Mucosa of stomach (tissue), 1 donor: ENCODE measurements around the gene SPRN.
"Not testable (repeated sequence)": the region's sequence is repeated elsewhere in the genome, so short reads cannot be mapped to it uniquely, and the experiment has no call there.

Experiments
- H3K27me3 ChIP-seq: one replicate; pipeline ENCODE4 v1.7.0; 2013; ENCODE audit warnings: mild to moderate bottlenecking, low read length; ENCODE audit not compliant: control insufficient read depth, insufficient read depth
- H3K36me3 ChIP-seq: one replicate; pipeline ENCODE4 v1.7.0; 2013; ENCODE audit warnings: low read length; ENCODE audit not compliant: control insufficient read depth, insufficient read depth
- H3K4me1 ChIP-seq: one replicate; pipeline ENCODE4 v1.7.0; 2013; ENCODE audit warnings: mild to moderate bottlenecking, low read length; ENCODE audit not compliant: control insufficient read depth, insufficient read depth
- H3K4me3 ChIP-seq: one replicate; pipeline ENCODE4 v1.7.0; 2013; ENCODE audit warnings: low read length
- H3K9ac ChIP-seq: one replicate; pipeline ENCODE4 v1.7.0; 2013; ENCODE audit warnings: mild to moderate bottlenecking, low read length, moderate library complexity
- H3K9me3 ChIP-seq: one replicate; pipeline ENCODE4 v1.7.0; 2013; ENCODE audit warnings: mild to moderate bottlenecking, low read length, moderate library complexity; ENCODE audit not compliant: control insufficient read depth
- donor health status: Pancreatic carcinoma.

The SPRN gene

DNA sequence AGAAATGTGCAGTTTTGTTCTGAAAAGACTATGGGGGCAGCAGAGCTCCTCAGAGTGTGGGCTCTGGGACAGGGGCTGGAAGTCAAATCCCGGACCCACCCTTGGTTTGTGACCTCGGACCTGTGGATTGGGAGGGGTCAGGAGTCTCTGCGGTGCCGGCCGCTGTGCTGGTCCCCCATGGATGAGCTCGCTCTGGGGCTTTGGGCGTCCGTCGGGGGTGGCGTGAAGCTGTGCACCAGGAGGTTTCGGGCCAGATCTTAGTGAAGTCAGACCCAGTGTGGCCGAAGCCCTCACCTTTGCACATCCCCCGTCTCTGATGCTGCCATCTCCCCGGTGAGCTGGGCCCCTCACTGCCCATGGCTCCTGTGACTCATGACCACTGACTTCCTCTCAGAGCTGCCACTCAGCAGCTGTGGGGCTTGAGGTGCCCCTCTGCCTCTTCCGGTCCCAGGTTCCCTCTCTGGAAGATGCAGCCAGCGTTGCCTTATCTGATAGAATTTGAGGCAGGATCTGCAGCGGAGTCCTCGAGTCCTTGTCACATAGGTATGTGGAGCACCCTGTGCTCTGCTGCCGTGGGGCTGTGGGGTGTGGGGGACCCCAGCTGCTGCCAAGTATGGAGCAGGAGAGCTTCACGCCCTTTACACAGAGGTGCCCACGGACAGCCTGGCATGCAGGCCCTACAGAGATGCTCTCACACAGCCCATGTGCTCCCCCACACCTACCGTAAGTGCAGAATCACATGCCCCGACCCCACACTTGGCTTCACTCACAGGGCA lies 18.0 kb upstream of the SPRN start:
- no peak overlapping the region for H3K4me3 ChIP-seq
- H3K4me1 ChIP-seq, result no peaks in the 10 kb centered on the region
- H3K27me3 ChIP-seq, result no peaks in the 10 kb centered on the region
- H3K9ac ChIP-seq, result no peak overlapping the region
- no peaks in the 10 kb centered on the region for H3K9me3 ChIP-seq
- H3K36me3 ChIP-seq, result no peaks in the 10 kb centered on the region

GRCh38 chr10:133441780-133442179 lies 17.4 kb upstream of the SPRN start:
- no peaks in the 10 kb centered on the region for H3K27me3 ChIP-seq
- no peaks in the 10 kb centered on the region for H3K36me3 ChIP-seq
- H3K9me3 ChIP-seq, result no peaks in the 10 kb centered on the region
- H3K9ac ChIP-seq, result no peak overlapping the region
- H3K4me1 ChIP-seq, result no peaks in the 10 kb centered on the region
- H3K4me3 ChIP-seq, result no peak overlapping the region

DNA sequence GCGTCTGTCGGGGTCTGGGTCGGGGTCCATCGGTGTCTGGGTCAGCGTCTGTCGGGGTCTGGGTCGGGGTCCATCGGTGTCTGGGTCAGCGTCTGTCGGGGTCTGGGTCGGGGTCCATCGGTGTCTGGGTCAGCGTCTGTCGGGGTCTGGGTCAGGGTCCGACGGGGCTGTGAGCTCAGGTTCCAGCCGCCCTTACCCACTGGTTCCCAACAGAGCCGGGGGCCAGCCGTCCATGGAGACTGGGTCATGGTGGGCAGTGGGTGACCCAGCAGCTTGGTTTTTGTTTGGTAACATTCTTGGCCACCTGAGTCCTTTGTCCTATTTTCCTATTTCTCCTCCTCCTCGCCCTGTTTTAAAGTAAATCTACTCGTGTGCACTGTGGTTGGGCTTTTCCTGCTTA lies 16.9 kb upstream of the SPRN start:
- not testable (repeated sequence) for H3K36me3 ChIP-seq, H3K27me3 ChIP-seq, H3K9me3 ChIP-seq, H3K4me3 ChIP-seq, H3K9ac ChIP-seq, H3K4me1 ChIP-seq

DNA sequence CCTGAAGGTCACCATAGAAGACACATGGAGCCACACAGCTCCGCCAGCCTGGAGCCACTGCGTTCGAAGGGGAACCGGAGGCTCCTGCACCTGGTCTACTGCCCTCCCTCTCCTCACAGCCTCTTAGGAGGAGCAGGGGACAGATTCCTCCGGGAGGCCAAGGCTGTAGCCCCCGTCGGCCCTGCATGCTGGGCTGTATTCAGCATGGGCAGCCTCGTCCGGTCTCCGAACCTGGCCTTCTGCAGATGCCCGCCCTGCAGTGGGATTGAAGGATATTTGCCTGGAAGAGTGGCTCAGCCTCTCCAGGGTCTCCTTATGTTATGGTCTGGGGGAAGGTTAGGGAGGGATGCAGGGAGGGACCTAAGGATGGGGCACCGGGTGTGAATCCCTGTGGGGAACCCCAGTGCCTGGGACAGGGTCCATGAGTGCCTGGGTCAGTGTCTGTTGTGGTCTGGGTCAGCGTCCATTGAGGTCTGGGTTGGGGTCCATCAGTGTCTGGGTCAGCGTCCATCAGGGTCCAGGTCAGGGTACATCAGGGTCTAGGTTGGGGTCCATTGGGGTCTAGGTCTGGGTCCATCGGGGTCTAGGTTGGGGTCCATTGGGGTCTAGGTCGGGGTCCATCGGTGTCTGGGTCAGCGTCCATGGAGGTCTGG lies 16.3 kb upstream of the SPRN start:
- Histone ChIP-seq H3K36me3 (no peaks in the 10 kb centered on the region), H3K27me3 (no peaks in the 10 kb centered on the region), H3K4me1 (no peaks in the 10 kb centered on the region), H3K9ac (no peak overlapping the region), H3K4me3 (no peak overlapping the region), H3K9me3 (no peaks in the 10 kb centered on the region)

DNA sequence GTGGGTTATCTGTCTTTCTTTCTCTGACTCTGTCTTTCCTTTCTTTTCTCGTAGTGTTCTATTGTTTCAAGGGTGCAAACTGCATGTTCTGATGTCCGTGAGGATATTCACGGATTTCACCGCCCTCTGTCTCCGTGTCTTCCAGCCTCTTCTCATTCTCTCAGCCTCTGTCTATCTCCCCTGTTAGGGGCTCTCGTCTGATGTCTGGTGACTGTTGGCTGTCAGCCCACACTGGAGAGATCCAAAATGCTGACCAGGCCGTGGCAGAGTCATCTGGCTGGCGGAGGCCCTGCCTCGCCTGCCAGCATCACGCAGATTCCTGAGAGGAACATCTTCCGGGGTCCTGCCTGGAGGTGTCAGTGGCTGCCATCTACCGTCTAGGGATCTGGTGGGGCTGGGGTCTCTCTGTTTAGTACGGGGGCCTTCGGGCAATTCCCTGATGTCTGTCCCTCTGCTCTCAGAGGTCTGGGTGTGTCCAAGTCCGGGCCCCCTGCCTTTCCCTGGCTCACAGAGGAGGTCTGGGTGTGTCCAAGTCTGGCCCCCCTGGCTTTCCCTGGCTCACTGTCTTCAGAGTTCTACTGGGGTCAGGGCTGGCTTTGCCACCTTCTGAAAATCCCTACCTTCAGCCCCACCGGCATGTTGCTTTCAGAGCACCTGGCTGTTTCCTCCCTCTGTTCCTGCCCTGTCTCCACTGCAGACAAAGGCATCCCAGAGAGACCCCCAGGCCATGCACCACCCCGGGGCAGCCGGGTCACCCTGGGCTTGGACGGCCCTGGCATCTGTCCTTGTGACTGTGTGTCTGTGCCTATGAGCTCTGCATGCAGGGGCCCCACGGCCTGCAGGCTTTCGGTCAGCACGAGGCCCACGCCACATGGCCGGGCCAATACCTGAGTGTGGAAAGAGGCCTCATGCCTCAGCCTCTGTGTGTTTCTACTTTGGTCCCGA lies 15.4 kb upstream of the SPRN start:
- Histone ChIP-seq H3K4me1 (no peaks in the 10 kb centered on the region), H3K9me3 (no peaks in the 10 kb centered on the region), H3K9ac (no peak overlapping the region), H3K36me3 (no peaks in the 10 kb centered on the region), H3K27me3 (no peaks in the 10 kb centered on the region), H3K4me3 (no peak overlapping the region)

- H3K4me3 ChIP-seq, result no peak overlapping the region
- no peaks in the 10 kb centered on the region for H3K36me3 ChIP-seq
- no peak overlapping the region for H3K9ac ChIP-seq
- H3K27me3 ChIP-seq, result no peaks in the 10 kb centered on the region
- no peaks in the 10 kb centered on the region for H3K4me1 ChIP-seq
- no peaks in the 10 kb centered on the region for H3K9me3 ChIP-seq
Measured at GRCh38 chr10:133438711-133439273, 14.4 kb upstream of the SPRN start.

DNA sequence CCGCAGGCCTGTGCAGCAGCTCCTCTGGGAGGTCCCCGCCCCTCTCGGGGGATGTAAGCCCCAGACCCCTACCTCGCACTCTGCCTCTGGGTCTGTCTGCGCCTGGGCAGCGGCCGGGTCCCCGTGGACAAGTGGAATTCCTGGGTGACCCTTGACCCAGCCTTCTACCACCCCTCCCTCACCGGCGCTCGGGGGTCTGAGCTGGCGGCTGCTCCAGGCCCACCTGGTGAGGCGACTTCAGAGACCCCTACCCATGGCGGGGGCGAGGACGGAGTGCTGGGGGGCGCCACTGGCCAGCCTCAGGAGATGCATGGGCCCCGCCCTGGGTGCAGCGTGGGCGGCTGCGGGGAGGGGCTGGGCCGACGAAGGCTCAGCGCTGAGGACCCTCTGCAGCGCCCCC lies 8.4 kb upstream of the SPRN start:
- not testable (repeated sequence) for H3K27me3 ChIP-seq, H3K9ac ChIP-seq, H3K4me1 ChIP-seq, H3K9me3 ChIP-seq, H3K36me3 ChIP-seq, H3K4me3 ChIP-seq

DNA sequence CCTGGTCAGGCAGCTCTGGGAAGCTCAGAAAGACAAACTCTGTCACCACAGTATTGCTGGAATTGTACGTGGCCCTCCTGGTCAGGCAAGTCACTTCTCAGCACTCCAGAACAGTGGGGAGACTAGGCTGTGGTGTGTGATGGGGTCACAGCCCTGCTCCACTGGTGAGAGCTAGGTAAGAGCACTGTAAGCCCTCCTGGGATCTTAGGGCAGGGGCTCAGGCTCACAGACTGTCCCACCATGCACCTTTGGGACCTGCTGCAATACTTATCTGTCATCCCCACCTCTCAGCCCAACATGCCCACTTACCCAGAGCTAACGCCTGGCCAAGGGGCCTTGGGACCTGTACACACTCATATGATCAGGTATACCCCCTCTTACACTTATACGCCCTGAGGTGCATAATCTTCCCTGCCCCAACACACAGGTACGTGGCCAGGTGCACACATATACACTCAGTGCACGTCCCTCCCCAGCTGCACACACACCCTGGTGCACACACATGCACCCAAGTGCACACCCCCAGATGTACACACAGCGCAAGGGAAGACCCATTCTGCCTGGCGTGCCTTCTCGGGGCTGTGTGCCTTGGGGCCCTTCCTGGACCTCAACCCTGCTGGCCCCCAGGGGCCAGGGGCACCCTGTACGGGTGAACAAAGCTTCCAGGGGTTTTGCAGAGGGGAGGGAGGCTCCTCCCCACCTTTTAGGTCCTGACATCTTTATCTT lies 7.6 kb upstream of the SPRN start:
- not testable (repeated sequence) for H3K9ac ChIP-seq, H3K4me3 ChIP-seq, H3K36me3 ChIP-seq, H3K9me3 ChIP-seq, H3K4me1 ChIP-seq, H3K27me3 ChIP-seq

- H3K9ac ChIP-seq, H3K36me3 ChIP-seq, H3K4me3 ChIP-seq, H3K4me1 ChIP-seq, H3K27me3 ChIP-seq, H3K9me3 ChIP-seq: not testable (repeated sequence)
Measured at GRCh38 chr10:133429571-133429970, 5.1 kb upstream of the SPRN start.

DNA sequence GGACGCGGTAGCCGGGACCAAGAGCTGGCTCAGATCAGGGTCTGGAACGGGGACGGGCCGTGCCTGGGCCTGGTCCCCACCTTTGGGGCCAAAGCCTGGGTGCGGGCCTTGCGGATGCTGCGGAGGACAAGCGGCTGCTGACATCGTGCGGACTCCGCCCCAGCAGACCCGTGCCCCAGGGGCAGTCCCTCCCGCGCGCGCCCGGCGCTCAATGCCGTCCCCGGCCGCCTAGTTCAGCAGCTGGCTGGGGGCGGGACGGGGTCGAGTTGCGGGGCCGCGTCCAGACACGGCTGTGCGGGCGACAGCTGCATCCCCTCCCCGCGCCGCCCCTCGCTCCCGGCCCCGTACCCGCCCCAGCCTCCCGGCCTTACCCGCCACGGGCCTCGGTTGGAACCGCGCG lies 323 bp downstream of the SPRN start:
- not testable (repeated sequence) for H3K9ac ChIP-seq, H3K4me3 ChIP-seq, H3K4me1 ChIP-seq, H3K9me3 ChIP-seq, H3K36me3 ChIP-seq
- H3K27me3 ChIP-seq, result peaks cover 13% of the 10 kb centered on the region

- no peak overlapping the region for H3K9ac ChIP-seq
- H3K36me3 ChIP-seq, result no peaks in the 10 kb centered on the region
- H3K27me3 ChIP-seq, result peaks cover 13% of the 10 kb centered on the region
- H3K4me1 ChIP-seq, result no peaks in the 10 kb centered on the region
- H3K4me3 ChIP-seq, result no peak overlapping the region
- H3K9me3 ChIP-seq, result no peaks in the 10 kb centered on the region
Measured at GRCh38 chr10:133422807-133423771, 1.3 kb downstream of the SPRN start.
